Measurements from ENCODE around the gene FRS2. TPM values are rescaled to one million over a fixed set of nuclear protein-coding genes. Genes with fewer than 3 reads are reported as not detected.
"Not testable (repeated sequence)": the region's sequence is repeated elsewhere in the genome, so short reads cannot be mapped to it uniquely, and the experiment has no call there.

Gene FRS2
- total and polyA plus RNA-seq, 4 donors: 5.0 to 44.5 (median 24.2) TPM

DNA sequence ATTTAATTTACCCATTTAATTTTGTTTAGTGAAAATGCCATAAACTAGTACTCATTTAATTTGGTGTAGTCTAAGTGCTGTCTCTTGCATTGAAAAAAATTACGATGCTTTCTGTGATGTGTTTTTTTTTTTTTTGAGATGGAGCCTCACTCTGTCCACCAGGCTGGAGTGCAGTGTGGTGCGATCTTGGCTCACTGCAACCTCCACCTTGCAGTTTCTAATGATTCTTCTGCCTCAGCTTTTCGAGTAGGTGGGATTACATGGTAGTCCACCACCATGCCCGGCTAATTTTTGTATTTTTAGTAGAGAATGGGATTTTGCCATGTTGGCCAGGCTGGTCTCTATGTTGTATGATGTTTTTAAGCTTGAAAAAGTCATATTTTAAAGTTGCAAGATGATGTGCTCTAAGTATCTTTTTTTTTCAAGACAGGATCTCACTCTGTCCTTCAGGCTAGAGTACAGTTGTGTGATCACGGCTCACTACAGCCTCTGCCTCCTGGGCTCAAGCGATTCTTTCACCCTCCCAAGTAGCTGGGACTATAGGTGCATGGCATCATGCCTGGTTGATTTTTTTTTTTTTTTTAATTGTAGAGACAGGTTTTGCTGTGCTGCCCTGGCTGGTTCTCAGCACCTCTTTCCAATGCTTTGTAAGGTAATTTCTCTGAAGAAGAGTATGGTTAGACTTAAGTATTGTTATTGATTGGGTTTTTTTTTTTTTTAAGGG is 131.9 kb downstream of the FRS2 start:
- intact Hi-C loops (cut with DNase I): no loop called here

DNA sequence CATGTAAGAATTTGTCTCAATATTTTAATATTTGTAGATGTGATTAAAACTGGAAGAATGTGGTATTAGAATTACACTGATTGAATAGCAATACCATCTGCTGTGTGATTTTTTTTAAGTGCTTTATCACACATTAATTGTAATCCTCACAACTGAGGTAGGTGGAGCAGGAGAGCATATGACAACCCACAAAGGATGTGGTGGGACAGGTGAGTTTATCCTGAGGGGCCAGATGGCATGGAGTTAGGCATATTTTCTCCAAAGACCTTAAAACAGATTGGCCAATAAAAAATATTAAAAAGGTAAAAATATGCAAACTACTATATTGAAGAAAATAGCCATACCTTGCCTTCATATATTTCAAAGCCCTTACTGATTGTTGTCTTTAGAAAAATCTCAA is 132.8 kb downstream of the FRS2 start:
- no peak for DNase-seq
- peaks cover 0 to 1% of the 10 kb centered on the region in 2 donors for H3K4me1 ChIP-seq (ENCODE audit: control insufficient read depth in 1 of 2, insufficient read depth in 2 of 2, low read length in 2 of 2)
- H3K27me3 ChIP-seq (ENCODE audit: control insufficient read depth in 1 of 2, insufficient read depth in 2 of 2, low read length in 1 of 2): no peaks in the 10 kb centered on the region
- intact Hi-C loops (cut with DNase I): no loop called here
- no peak overlapping the region for H3K4me3 ChIP-seq (ENCODE audit: low read length in 2 of 2)
- no peak for ATAC-seq (ENCODE audit: low FRiP score)
- H3K27ac ChIP-seq (ENCODE audit: low read depth in 1 of 2, low read length in 2 of 2): no peak overlapping the region
- H3K9me3 ChIP-seq (ENCODE audit: control insufficient read depth, low read length): no peaks in the 10 kb centered on the region
- peaks cover 0 to 11% of the 10 kb centered on the region in 2 donors for H3K36me3 ChIP-seq (ENCODE audit: control insufficient read depth in 1 of 2, insufficient read depth in 2 of 2, low read length in 1 of 2)

More for the DNA sequence above, 131.9 kb downstream of the FRS2 start:
- H3K4me3 ChIP-seq (ENCODE audit: low read length in 2 of 2): no peak overlapping the region
- ATAC-seq (ENCODE audit: low FRiP score) (no peak), DNase-seq (no peak)
- H3K4me1 ChIP-seq (ENCODE audit: control insufficient read depth in 1 of 2, insufficient read depth in 2 of 2, low read length in 2 of 2): peaks cover 0 to 1% of the 10 kb centered on the region in 2 donors
- H3K9me3 ChIP-seq (ENCODE audit: control insufficient read depth, low read length): no peaks in the 10 kb centered on the region
- no peaks in the 10 kb centered on the region for H3K27me3 ChIP-seq (ENCODE audit: control insufficient read depth in 1 of 2, insufficient read depth in 2 of 2, low read length in 1 of 2)
- WGBS, 2 donors: 90 to 92% methylated on average over 6 of the region's 6 CpGs
- H3K27ac ChIP-seq (ENCODE audit: low read depth in 1 of 2, low read length in 2 of 2): no peak overlapping the region
- H3K36me3 ChIP-seq (ENCODE audit: control insufficient read depth in 1 of 2, insufficient read depth in 2 of 2, low read length in 1 of 2): peaks cover 0 to 15% of the 10 kb centered on the region in 2 donors

DNA sequence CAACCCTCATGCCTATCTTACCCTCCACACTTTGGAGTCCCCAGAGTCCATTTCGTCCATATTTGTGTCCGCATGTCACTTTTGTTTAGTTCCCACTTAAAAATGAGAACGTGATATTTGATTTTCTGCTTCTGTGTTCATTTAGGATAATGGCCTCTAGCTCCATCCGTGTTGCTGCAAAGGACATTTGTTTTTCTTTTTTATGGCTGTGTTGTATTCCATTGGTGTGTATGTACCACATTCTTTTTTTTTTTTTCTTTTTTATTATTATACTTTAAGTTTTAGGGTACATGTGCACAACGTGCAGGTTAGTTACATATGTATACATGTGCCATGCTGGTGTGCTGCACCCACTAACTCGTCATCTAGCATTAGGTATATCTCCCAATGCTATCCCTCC is 133.4 kb downstream of the FRS2 start:
- H3K27me3 ChIP-seq (ENCODE audit: control insufficient read depth in 1 of 2, insufficient read depth in 2 of 2, low read length in 1 of 2); intact Hi-C loops (cut with DNase I); ATAC-seq (ENCODE audit: low FRiP score); H3K4me1 ChIP-seq (ENCODE audit: control insufficient read depth in 1 of 2, insufficient read depth in 2 of 2, low read length in 2 of 2); H3K27ac ChIP-seq (ENCODE audit: low read depth in 1 of 2, low read length in 2 of 2); H3K4me3 ChIP-seq (ENCODE audit: low read length in 2 of 2); H3K9me3 ChIP-seq (ENCODE audit: control insufficient read depth, low read length); DNase-seq: not testable (repeated sequence)
- peaks cover 0 to 11% of the 10 kb centered on the region in 2 donors for H3K36me3 ChIP-seq (ENCODE audit: control insufficient read depth in 1 of 2, insufficient read depth in 2 of 2, low read length in 1 of 2)
- 98 to 99% methylated on average over 5 of the region's 6 CpGs for WGBS, 2 donors

DNA sequence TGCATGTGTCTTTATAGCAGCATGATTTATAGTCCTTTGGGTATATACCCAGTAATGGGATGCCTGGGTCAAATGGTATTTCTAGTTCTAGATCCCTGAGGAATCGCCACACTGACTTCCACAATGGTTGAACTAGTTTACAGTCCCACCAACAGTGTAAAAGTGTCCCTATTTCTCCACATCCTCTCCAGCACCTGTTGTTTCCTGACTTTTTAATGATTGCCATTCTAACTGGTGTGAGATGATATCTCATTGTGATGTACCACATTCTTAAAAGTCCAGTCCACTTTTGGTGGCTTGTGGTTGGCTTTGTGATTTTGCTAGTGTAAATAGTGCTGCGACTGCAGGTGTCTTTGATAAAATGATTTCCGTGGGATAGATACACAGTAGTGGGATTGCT is 134.1 kb downstream of the FRS2 start:
- H3K27me3 ChIP-seq (ENCODE audit: control insufficient read depth in 1 of 2, insufficient read depth in 2 of 2, low read length in 1 of 2); intact Hi-C loops (cut with DNase I); ATAC-seq (ENCODE audit: low FRiP score); H3K4me3 ChIP-seq (ENCODE audit: low read length in 2 of 2); H3K27ac ChIP-seq (ENCODE audit: low read depth in 1 of 2, low read length in 2 of 2); DNase-seq; H3K4me1 ChIP-seq (ENCODE audit: control insufficient read depth in 1 of 2, insufficient read depth in 2 of 2, low read length in 2 of 2); H3K9me3 ChIP-seq (ENCODE audit: control insufficient read depth, low read length); H3K36me3 ChIP-seq (ENCODE audit: control insufficient read depth in 1 of 2, insufficient read depth in 2 of 2, low read length in 1 of 2): not testable (repeated sequence)
- 80 to 83% methylated on average over 2 of the region's 3 CpGs for WGBS, 2 donors

DNA sequence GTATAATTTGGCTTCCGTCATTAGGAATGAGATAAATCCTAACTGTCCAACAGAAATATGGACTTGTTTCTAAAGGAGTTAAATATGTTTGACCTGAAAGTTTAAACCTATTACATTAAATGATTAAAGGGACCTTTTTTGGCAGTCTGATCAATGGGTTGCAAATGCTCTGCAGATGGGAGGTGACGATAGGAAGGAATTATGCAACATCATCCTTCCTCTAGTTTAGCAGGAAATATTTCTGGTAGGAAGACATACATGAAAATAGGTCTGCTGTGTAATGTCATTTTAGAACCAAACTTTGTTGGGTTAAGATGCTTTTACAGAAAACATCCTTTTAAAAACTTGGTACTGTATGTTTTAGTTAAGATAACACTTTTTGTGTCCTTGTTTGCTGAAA is 137.9 kb downstream of the FRS2 start:
- Histone ChIP-seq H3K36me3 (ENCODE audit: control insufficient read depth in 1 of 2, insufficient read depth in 2 of 2, low read length in 1 of 2) (peaks cover 0 to 3% of the 10 kb centered on the region in 2 donors), H3K9me3 (ENCODE audit: control insufficient read depth, low read length) (no peaks in the 10 kb centered on the region), H3K4me1 (ENCODE audit: control insufficient read depth in 1 of 2, insufficient read depth in 2 of 2, low read length in 2 of 2) (no peaks in the 10 kb centered on the region), H3K27ac (ENCODE audit: low read depth in 1 of 2, low read length in 2 of 2) (no peak overlapping the region), H3K27me3 (ENCODE audit: control insufficient read depth in 1 of 2, insufficient read depth in 2 of 2, low read length in 1 of 2) (no peaks in the 10 kb centered on the region), H3K4me3 (ENCODE audit: low read length in 2 of 2) (no peak overlapping the region)
- no peak for DNase-seq
- WGBS, 2 donors: 59 to 63% methylated on average over 2 of the region's 2 CpGs
- ATAC-seq (ENCODE audit: low FRiP score): no peak
- intact Hi-C loops (cut with DNase I): no loop called here

DNA sequence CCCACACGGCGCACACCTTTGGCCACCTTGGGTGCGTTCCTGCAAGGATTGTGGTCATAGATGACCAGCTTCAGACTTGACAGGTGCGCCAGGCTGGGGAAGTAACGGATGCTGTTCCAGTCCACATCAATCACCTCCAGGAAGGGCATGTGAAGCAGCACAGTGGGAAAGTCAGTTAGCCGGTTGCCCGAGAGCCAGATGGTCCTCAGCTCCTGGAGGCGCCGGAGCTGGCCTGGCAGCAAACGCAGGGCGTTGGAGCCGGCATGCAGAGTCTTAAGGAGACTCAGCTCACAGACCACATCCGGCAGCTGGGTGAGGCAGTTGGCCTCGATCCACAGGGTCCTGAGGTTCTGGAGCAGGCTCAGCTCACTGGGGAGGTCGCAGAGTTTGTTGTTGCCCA is 139.9 kb downstream of the FRS2 start:
- H3K4me3 ChIP-seq (ENCODE audit: low read length in 2 of 2): no peak overlapping the region
- 90 to 91% methylated on average over 15 of the region's 15 CpGs for WGBS, 2 donors
- H3K9me3 ChIP-seq (ENCODE audit: control insufficient read depth, low read length): no peaks in the 10 kb centered on the region
- H3K27ac ChIP-seq (ENCODE audit: low read depth in 1 of 2, low read length in 2 of 2): no peak overlapping the region
- no peaks in the 10 kb centered on the region for H3K4me1 ChIP-seq (ENCODE audit: control insufficient read depth in 1 of 2, insufficient read depth in 2 of 2, low read length in 2 of 2)
- DNase-seq (no peak), ATAC-seq (ENCODE audit: low FRiP score) (no peak)
- no peaks in the 10 kb centered on the region for H3K36me3 ChIP-seq (ENCODE audit: control insufficient read depth in 1 of 2, insufficient read depth in 2 of 2, low read length in 1 of 2)
- H3K27me3 ChIP-seq (ENCODE audit: control insufficient read depth in 1 of 2, insufficient read depth in 2 of 2, low read length in 1 of 2): no peaks in the 10 kb centered on the region
- intact Hi-C loops (cut with DNase I): no loop called here

DNA sequence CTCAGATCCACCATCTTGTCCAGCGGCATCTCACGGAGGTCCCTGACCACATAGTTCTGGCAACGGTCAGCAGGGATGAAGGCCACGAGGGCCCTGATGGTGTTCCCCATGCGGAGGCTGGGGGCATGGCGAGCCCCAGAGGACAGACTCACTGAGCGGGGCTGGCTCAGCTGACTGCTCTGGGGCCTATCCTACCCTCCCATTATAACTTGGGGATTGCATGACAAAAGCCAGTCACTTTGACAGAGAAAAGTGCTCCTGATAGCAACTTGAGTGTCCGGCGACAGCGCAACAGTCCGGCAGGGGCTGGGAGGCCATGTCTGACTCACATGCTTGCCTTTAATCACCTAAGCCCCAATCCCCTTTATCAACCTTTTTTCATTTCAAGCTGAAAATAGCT is 140.5 kb downstream of the FRS2 start, which contains the start of gene LRRC10:
LRRC10 (minus strand) TSS at position 179 of the 400 bp plus-strand sequence; CDS start at position 110, 69 bp downstream.
- no peaks in the 10 kb centered on the region for H3K36me3 ChIP-seq (ENCODE audit: control insufficient read depth in 1 of 2, insufficient read depth in 2 of 2, low read length in 1 of 2)
- intact Hi-C loops (cut with DNase I): no loop called here
- H3K27ac ChIP-seq (ENCODE audit: low read depth in 1 of 2, low read length in 2 of 2): no peak within 1 kb of the TSS
- no peaks in the 10 kb centered on the region for H3K27me3 ChIP-seq (ENCODE audit: control insufficient read depth in 1 of 2, insufficient read depth in 2 of 2, low read length in 1 of 2)
- DNase-seq (no peak), ATAC-seq (ENCODE audit: low FRiP score) (no peak)
- H3K4me1 ChIP-seq (ENCODE audit: control insufficient read depth in 1 of 2, insufficient read depth in 2 of 2, low read length in 2 of 2): no peaks in the 10 kb centered on the region
- no peak within 1 kb of the TSS for H3K4me3 ChIP-seq (ENCODE audit: low read length in 2 of 2)
- no peaks in the 10 kb centered on the region for H3K9me3 ChIP-seq (ENCODE audit: control insufficient read depth, low read length)
- 92 to 94% methylated on average over 11 of the region's 11 CpGs for WGBS, 2 donors

DNA sequence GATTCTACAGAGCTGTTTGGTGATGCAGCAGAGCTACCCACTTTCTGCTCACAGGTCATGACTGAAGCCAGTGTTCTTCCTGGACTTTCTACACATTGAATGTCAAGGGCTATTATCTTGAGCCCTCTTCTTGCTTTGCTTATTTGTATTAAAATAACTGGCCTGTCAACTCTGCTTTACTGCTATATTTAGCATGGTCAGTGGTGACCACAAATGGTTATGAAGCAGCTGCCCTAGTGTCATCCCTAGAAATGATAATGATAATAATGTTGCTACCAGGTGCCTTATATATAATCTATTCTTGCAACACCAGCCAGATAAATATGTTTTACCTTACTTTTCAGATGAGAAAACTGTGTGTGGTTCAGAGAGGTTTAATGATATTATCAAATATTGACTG is 143.2 kb downstream of the FRS2 start:
- Histone ChIP-seq H3K36me3 (ENCODE audit: control insufficient read depth in 1 of 2, insufficient read depth in 2 of 2, low read length in 1 of 2) (no peaks in the 10 kb centered on the region), H3K27ac (ENCODE audit: low read depth in 1 of 2, low read length in 2 of 2) (no peak overlapping the region), H3K9me3 (ENCODE audit: control insufficient read depth, low read length) (no peaks in the 10 kb centered on the region), H3K27me3 (ENCODE audit: control insufficient read depth in 1 of 2, insufficient read depth in 2 of 2, low read length in 1 of 2) (no peaks in the 10 kb centered on the region), H3K4me3 (ENCODE audit: low read length in 2 of 2) (no peak overlapping the region), H3K4me1 (ENCODE audit: control insufficient read depth in 1 of 2, insufficient read depth in 2 of 2, low read length in 2 of 2) (no peaks in the 10 kb centered on the region)
- no peak for DNase-seq
- no peak for ATAC-seq (ENCODE audit: low FRiP score)
- intact Hi-C loops (cut with DNase I): no loop called here

DNA sequence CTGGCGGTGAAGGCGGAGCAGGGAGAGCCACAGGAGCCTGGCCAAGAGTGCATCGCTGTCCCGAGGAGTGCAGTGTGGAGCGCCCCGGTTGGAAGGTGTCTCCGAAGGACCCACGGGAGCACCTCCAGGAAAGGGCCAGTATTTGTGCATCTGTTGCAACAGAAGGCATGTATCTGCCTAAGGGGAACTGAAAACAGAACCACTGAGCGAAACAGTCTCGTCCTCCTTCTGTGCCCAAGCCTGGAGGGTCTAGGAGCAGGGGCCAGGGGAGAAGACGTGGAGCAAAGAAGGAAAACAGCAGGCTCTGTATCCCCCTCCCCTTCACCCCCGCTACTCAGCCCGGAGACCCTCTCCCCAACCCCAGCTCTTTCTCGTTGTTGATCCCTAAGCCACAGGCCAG is 145.8 kb downstream of the FRS2 start:
- Histone ChIP-seq H3K27ac (ENCODE audit: low read depth in 1 of 2, low read length in 2 of 2) (no peak overlapping the region), H3K36me3 (ENCODE audit: control insufficient read depth in 1 of 2, insufficient read depth in 2 of 2, low read length in 1 of 2) (no peaks in the 10 kb centered on the region), H3K4me1 (ENCODE audit: control insufficient read depth in 1 of 2, insufficient read depth in 2 of 2, low read length in 2 of 2) (no peaks in the 10 kb centered on the region), H3K27me3 (ENCODE audit: control insufficient read depth in 1 of 2, insufficient read depth in 2 of 2, low read length in 1 of 2) (no peaks in the 10 kb centered on the region), H3K9me3 (ENCODE audit: control insufficient read depth, low read length) (no peaks in the 10 kb centered on the region), H3K4me3 (ENCODE audit: low read length in 2 of 2) (no peak overlapping the region)
- intact Hi-C loops (cut with DNase I): no loop called here
- 78 to 79% methylated on average over 14 of the region's 14 CpGs for WGBS, 2 donors
- no peak for DNase-seq
- ATAC-seq (ENCODE audit: low FRiP score): no peak

Measured in aorta (tissue), 5 donors.